ENCODE data around the gene LHFPL2. TPM values are rescaled to one million over a fixed set of nuclear protein-coding genes. Genes with fewer than 3 reads are reported as not detected.

Gene LHFPL2
- polyA plus RNA-seq, 1 of the 3 experiments (the other 2 are of a cell fraction) = 10.4 TPM

DNA sequence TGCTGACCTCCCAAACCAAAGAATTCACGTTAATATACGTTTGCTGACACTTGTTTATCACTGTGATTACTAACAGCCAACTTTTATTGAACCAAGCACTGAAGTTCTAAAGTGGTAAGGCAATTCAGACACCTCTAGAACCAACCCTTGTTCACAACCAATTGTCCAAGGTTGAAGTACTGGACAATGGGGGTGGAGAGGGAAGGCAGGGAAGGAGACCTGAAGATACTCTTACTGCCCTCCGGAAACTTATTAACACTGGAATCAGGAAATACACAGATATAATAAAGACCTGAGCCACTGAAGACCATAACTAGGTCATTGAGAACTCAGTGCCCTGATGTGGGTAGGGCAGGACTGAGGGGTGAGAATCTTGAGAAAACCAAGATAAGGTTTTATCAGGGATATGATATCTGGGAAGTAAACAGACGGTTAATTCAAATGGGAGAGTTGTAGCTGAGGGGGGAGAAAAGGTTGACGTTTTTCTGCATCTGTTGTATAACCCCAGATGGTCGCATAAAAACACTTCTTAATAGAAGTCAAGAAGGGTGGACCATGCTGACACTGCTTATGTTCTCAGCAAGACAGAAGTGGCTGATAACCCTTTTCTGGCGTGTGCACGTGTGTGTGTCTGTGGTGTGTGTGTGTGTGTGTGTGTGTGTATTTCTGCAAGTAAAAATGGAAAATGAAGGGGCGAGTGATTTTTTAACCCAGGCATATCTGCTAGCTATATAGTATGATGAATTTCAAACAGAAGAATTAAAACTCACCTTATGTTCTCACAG is 125.9 kb downstream of the LHFPL2 start:
- POLR2A ChIA-PET = no interaction called here
- Histone ChIP-seq H3K79me2 (ENCODE audit: insufficient read depth) (peaks cover 92% of the 10 kb centered on the region), H3K27ac (ENCODE audit: low read depth in 2 of 2, low read length in 1 of 2) (peak overlapping the region in 1 of 2 experiments; percentile 97; a peak in 1 of 4 replicates), H3K9ac (no peak overlapping the region), H3K27me3 (ENCODE audit: insufficient read depth) (no peaks in the 10 kb centered on the region), H3K9me2 (no peaks in the 10 kb centered on the region), H3K4me2 (no peak overlapping the region), H2AFZ (ENCODE audit: low read depth) (no peak overlapping the region), H4K20me1 (ENCODE audit: insufficient read depth) (no peaks in the 10 kb centered on the region), H3F3A (replicated peaks; ENCODE audit: insufficient read depth) (peaks cover 20% of the 10 kb centered on the region), H3K9me3 (no peaks in the 10 kb centered on the region), H3K4me1 (ENCODE audit: control insufficient read depth in 1 of 2, insufficient read depth in 2 of 2, low read depth in 1 of 2, low read length in 1 of 2) (peaks cover 14 to 35% of the 10 kb centered on the region in 2 experiments), H3K36me3 (replicated peaks in 1 of 2; ENCODE audit: control insufficient read depth in 1 of 2, insufficient read depth in 2 of 2, low read length in 1 of 2) (peaks cover 0 to 6% of the 10 kb centered on the region in 2 experiments), H3K4me3 (ENCODE audit: low read depth in 2 of 2, low read length in 1 of 2) (no peak overlapping the region)
- CTCF ChIA-PET = no interaction called here
- 95% methylated on average over 9 of the region's 9 CpGs for WGBS (ENCODE audit: low lambda C conversion rate)
- TF ChIP-seq YY1 (IDR thresholded peaks at IDR 0.05; ENCODE audit: low read depth) = no peak
- TF ChIP-seq FOXM1 (IDR thresholded peaks at IDR 0.05; ENCODE audit: low read depth) = no peak
- no peak for TF ChIP-seq EZH2phosphoT487 (IDR thresholded peaks at IDR 0.05; ENCODE audit: borderline replicate concordance, low read depth)
- TF ChIP-seq ELF1 (IDR thresholded peaks at IDR 0.05) = no peak
- TF ChIP-seq EP300 (IDR thresholded peaks at IDR 0.05; ENCODE audit: borderline replicate concordance in 1 of 2, low read depth in 1 of 2, low read length in 1 of 2) = no peak
- no peak for TF ChIP-seq GATA2 (CRISPR knock-in tag; IDR thresholded peaks at IDR 0.05)
- no peak for TF ChIP-seq RAD21 (IDR thresholded peaks at IDR 0.05; ENCODE audit: low read length)
- no peak for TF ChIP-seq TEAD4 (IDR thresholded peaks at IDR 0.05; ENCODE audit: borderline replicate concordance, insufficient read depth)
- TF ChIP-seq, protein P1, sequence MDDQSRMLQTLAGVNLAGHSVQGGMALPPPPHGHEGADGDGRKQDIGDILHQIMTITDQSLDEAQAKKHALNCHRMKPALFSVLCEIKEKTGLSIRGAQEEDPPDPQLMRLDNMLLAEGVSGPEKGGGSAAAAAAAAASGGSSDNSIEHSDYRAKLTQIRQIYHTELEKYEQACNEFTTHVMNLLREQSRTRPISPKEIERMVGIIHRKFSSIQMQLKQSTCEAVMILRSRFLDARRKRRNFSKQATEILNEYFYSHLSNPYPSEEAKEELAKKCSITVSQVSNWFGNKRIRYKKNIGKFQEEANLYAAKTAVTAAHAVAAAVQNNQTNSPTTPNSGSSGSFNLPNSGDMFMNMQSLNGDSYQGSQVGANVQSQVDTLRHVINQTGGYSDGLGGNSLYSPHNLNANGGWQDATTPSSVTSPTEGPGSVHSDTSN (IDR thresholded peaks at IDR 0.05) = no peak
- TF ChIP-seq FOXJ3 (CRISPR knock-in tag; IDR thresholded peaks at IDR 0.05) = no peak
- TF ChIP-seq, protein P2, sequence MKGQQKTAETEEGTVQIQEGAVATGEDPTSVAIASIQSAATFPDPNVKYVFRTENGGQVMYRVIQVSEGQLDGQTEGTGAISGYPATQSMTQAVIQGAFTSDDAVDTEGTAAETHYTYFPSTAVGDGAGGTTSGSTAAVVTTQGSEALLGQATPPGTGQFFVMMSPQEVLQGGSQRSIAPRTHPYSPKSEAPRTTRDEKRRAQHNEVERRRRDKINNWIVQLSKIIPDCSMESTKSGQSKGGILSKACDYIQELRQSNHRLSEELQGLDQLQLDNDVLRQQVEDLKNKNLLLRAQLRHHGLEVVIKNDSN (IDR thresholded peaks at IDR 0.05; ENCODE audit: borderline replicate concordance, low read depth) = no peak
- DNase-seq = no peak

DNA sequence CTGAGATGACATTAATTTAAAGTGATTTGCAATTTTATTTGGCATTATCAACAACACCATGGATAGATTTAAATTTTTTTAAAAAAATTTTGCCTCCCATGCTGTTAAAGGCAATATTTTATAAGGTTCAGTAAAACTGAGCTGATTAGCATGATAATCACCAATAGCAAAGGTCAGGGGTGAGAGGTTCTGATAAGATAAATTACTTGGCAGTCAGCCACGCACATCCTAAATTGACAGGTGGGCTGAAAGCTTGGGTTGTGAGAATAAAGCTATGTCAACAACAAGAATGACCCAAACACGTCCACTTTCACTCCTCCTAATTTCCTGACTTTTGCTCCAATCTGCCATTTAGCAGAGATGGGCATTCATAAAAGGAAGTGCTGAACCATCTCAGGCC is 127.1 kb downstream of the LHFPL2 start:
- no peaks in the 10 kb centered on the region for H4K20me1 ChIP-seq (ENCODE audit: insufficient read depth)
- peaks cover 96% of the 10 kb centered on the region for H3K79me2 ChIP-seq (ENCODE audit: insufficient read depth)
- POLR2A ChIA-PET = no interaction called here
- no peak overlapping the region for H2AFZ ChIP-seq (ENCODE audit: low read depth)
- H3K4me2 ChIP-seq = no peak overlapping the region
- TF ChIP-seq, protein P3, sequence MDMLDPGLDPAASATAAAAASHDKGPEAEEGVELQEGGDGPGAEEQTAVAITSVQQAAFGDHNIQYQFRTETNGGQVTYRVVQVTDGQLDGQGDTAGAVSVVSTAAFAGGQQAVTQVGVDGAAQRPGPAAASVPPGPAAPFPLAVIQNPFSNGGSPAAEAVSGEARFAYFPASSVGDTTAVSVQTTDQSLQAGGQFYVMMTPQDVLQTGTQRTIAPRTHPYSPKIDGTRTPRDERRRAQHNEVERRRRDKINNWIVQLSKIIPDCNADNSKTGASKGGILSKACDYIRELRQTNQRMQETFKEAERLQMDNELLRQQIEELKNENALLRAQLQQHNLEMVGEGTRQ (IDR thresholded peaks at IDR 0.05; ENCODE audit: borderline replicate concordance, low read depth, low read length) = no peak
- no peak for TF ChIP-seq RXRA (IDR thresholded peaks at IDR 0.05; ENCODE audit: borderline replicate concordance, low read depth)
- no peaks in the 10 kb centered on the region for H3K27me3 ChIP-seq (ENCODE audit: insufficient read depth)
- no peaks in the 10 kb centered on the region for H3K9me3 ChIP-seq
- peaks cover 11 to 27% of the 10 kb centered on the region in 2 experiments for H3K4me1 ChIP-seq (ENCODE audit: control insufficient read depth in 1 of 2, insufficient read depth in 2 of 2, low read depth in 1 of 2, low read length in 1 of 2)
- CTCF ChIA-PET = interaction anchor here (0.9 kb wide), 1 partner anchor 12 kb away, joined by 3 read pairs; no protein-coding TSS in a partner anchor
- H3K36me3 ChIP-seq (replicated peaks in 1 of 2; ENCODE audit: control insufficient read depth in 1 of 2, insufficient read depth in 2 of 2, low read length in 1 of 2) = peaks cover 0 to 6% of the 10 kb centered on the region in 2 experiments
- H3K9me2 ChIP-seq = no peaks in the 10 kb centered on the region
- H3K4me3 ChIP-seq (ENCODE audit: low read depth in 2 of 2, low read length in 1 of 2) = no peak overlapping the region
- DNase-seq = no peak
- H3F3A ChIP-seq (replicated peaks; ENCODE audit: insufficient read depth) = peaks cover 12% of the 10 kb centered on the region
- H3K9ac ChIP-seq = no peak overlapping the region
- 100% methylated on average over 2 of the region's 2 CpGs for WGBS (ENCODE audit: low lambda C conversion rate)
- peak overlapping the region in 1 of 2 experiments; percentile 96; a peak in 1 of 4 replicates for H3K27ac ChIP-seq (ENCODE audit: low read depth in 2 of 2, low read length in 1 of 2)
